ENCODE measurements around the gene GCC2. TPM values are rescaled to one million over a fixed set of nuclear protein-coding genes. Genes with fewer than 3 reads are reported as not detected.

The GCC2 gene
- total and polyA plus RNA-seq, 2 of the 13 experiments (the other 11 are each of a cell fraction or from before 2014, with no cell fraction given): 17.6 to 22.5 TPM

DNA sequence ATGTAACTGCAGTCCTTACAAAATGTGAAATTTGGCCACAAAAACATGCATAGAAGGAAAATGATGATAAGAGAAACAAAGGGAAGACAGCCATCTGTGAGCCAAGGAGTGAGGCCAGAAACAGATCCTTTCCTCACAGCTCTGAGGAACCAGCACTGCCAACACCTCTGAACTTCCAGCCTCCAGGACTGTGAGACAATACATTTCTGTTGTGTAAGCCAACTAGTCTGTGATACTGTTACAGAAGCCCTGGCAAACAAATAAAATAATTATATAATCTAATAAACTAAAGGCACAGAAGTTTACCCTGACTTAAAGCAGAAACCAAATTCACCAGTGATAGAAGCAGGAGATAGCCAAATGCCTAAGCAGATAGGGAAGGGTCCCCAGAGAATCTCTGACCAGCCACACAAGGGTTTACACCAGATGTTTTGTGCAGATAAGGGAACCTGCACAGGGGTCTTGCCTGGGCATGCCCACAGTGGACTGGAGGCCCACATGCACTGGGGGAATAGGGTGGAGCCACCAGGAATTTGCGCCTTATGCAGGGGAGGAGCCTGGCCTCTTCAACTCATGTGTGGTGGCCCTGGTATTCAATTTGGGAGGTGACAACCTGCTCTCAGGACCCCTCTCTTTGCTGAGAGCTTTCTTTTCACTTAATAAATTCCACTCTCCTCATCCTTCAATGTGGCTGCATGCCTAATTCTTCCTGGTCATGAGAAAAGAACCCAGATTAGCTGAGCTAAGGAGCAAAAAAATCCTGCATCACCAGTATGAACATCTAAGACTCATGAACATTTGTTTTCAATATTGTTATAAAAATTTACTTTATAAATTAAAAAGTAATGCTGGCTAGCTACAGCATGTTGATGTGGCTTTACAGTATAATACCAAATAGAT lies 3.8 kb upstream of the GCC2 start:
- Histone ChIP-seq H3K27ac (ENCODE audit: extremely low read length, insufficient read depth, low read length) (no peak overlapping the region), H4K20me1 (ENCODE audit: insufficient read depth, low read length) (no peaks in the 10 kb centered on the region), H3K79me2 (ENCODE audit: insufficient read depth, low read length) (peaks cover 9% of the 10 kb centered on the region), H3K9me3 (ENCODE audit: low read length) (no peaks in the 10 kb centered on the region), H3K36me3 (replicated peaks in 1 of 2; ENCODE audit: control insufficient read depth in 1 of 2, insufficient read depth in 2 of 2, low read length in 2 of 2) (no peaks in the 10 kb centered on the region), H3K4me2 (ENCODE audit: low read depth, low read length) (no peak overlapping the region), H3K4me1 (ENCODE audit: insufficient read depth, low read length) (peaks cover 19% of the 10 kb centered on the region), H3K9ac (ENCODE audit: insufficient read depth, low read depth, low read length) (no peak overlapping the region), H3K27me3 (ENCODE audit: control insufficient read depth in 1 of 2, insufficient read depth in 2 of 2, low read length in 2 of 2) (no peaks in the 10 kb centered on the region; a peak in 2 of 5 replicates), H2AFZ (ENCODE audit: low read length) (peak overlapping the region; percentile 40), H3K4me3 (replicated peaks in 1 of 3; ENCODE audit: insufficient read depth in 1 of 3, low read depth in 2 of 3, low read length in 3 of 3) (no peak overlapping the region)
- POLR2A ChIA-PET: no interaction called here
- whole genome bisulfite sequencing (ENCODE audit: low lambda C conversion rate): 100% methylated on average over 1 of the region's 1 CpG
- DNase-seq (ENCODE audit: low spot score) (no peak), ATAC-seq (no peak), FAIRE-seq (no peak)
- BruUV-seq (replicated peaks): TSS peak; percentile 61
- intact Hi-C loops (cut with micrococcal nuclease; ENCODE audit: unreplicated experiment): loop anchor here (5.0 kb wide), 1 partner anchor 508 kb away; no protein-coding TSS in a partner anchor
- in situ Hi-C loops (cut with HindIII; ENCODE audit: extremely low pct_ligation_motif_present, low pct_unique_long_range_greater_than_20kb): no loop called here
- CTCF ChIA-PET (ENCODE audit: low intra/inter-chr PET ratio, low total read pairs): no interaction called here
- peak; percentile 99 for TF ChIP-seq TP53 (CRISPR knock-in tag; conservative IDR thresholded peaks at IDR 0.05)
- no peak for TF ChIP-seq STAT5B (CRISPR knock-in tag; IDR thresholded peaks at IDR 0.05)

DNA sequence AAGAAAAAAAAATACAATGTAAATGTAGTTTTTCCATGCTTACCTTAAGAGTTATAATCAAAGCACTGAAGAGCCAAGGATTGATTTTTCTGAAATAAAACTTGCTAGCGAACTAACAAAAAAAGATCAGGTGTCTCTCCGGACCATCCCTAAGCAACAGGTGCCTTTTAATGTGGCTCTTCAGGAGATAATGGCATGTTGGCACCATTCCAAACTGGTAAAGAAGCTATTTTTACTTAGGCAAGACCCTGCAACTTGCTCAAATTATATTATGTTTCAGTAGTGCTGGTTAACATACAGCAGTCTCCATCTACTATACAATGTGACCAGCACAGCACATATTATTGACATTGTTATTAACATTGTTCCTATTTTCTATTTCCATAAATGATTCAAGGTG lies 2.3 kb upstream of the GCC2 start:
- no TSS peak for BruUV-seq (replicated peaks)
- H2AFZ ChIP-seq (ENCODE audit: low read length): no peak overlapping the region
- H3K4me1 ChIP-seq (ENCODE audit: insufficient read depth, low read length): peaks cover 29% of the 10 kb centered on the region
- H4K20me1 ChIP-seq (ENCODE audit: insufficient read depth, low read length): no peaks in the 10 kb centered on the region
- ChIA-PET CTCF (ENCODE audit: low intra/inter-chr PET ratio, low total read pairs) (no interaction called here), POLR2A (interaction anchor here (1.2 kb wide), 1 partner anchor 61 kb away, joined by 3 read pairs; no protein-coding TSS in a partner anchor)
- peaks cover 19% of the 10 kb centered on the region for H3K79me2 ChIP-seq (ENCODE audit: insufficient read depth, low read length)
- DNase-seq (ENCODE audit: low spot score): no peak
- no peak for FAIRE-seq
- 93% methylated on average over 2 of the region's 2 CpGs for WGBS (ENCODE audit: low lambda C conversion rate)
- H3K4me3 ChIP-seq (replicated peaks in 1 of 3; ENCODE audit: insufficient read depth in 1 of 3, low read depth in 2 of 3, low read length in 3 of 3): no peak overlapping the region
- intact Hi-C loops (cut with micrococcal nuclease; ENCODE audit: unreplicated experiment): loop anchor here (5.0 kb wide), 1 partner anchor 509 kb away; no protein-coding TSS in a partner anchor
- H3K27ac ChIP-seq (ENCODE audit: extremely low read length, insufficient read depth, low read length): no peak overlapping the region
- no peak for TF ChIP-seq HDAC1 (CRISPR knock-in tag; IDR thresholded peaks at IDR 0.05)
- no peaks in the 10 kb centered on the region; a peak in 1 of 5 replicates for H3K27me3 ChIP-seq (ENCODE audit: control insufficient read depth in 1 of 2, insufficient read depth in 2 of 2, low read length in 2 of 2)
- no peak overlapping the region for H3K4me2 ChIP-seq (ENCODE audit: low read depth, low read length)
- H3K9me3 ChIP-seq (ENCODE audit: low read length): no peaks in the 10 kb centered on the region
- ATAC-seq: no peak
- in situ Hi-C loops (cut with HindIII; ENCODE audit: extremely low pct_ligation_motif_present, low pct_unique_long_range_greater_than_20kb): no loop called here
- H3K36me3 ChIP-seq (replicated peaks in 1 of 2; ENCODE audit: control insufficient read depth in 1 of 2, insufficient read depth in 2 of 2, low read length in 2 of 2): peaks cover 3 to 9% of the 10 kb centered on the region in 2 experiments; a peak in 4 of 5 replicates
- H3K9ac ChIP-seq (ENCODE audit: insufficient read depth, low read depth, low read length): no peak overlapping the region
